Measurements from ENCODE around the gene ZNF728.
"Not testable (repeated sequence)": the region's sequence is repeated elsewhere in the genome, so short reads cannot be mapped to it uniquely, and the experiment has no call there.

Gene ZNF728

DNA sequence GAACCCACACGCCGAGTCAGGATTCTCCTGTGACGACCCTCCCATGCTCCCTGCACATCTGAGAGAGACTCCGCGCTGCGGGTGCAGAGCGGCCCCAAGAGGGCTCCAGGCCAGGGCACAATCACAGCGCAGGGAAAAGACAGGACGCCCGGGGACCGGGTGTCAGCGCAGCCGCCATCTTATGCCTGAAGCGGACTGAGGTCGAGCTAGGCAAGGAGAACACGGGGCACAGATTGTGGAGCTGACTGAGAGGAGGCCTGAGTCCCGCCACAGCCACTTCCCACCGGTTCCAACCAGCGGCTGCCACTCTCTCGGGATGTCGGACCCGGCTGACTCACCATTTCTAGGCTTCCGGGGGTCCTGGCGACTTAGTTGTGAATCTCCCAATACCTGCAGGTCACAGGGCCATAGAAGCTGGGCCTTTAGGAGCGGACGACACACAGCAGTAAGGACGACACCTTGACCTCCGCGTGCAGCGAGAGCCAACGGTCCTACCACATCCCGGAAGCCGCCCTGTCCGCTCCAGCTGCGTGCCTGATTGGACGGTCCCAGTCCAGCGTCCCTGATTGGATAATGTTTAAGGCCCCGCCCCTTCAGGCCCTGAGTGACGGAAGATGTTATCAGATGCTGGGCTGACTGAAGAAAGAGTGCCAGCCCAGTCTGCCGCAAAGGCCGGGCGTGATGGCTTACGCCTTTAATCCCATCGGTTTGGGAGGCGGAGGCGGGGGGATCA is at the start of gene ZNF728:
Gene ZNF728, minus strand, starts transcription at position 487 of the 733 bp plus-strand sequence. Its CDS starts 146 bp downstream, at position 341.
- Histone ChIP-seq H3K36me3 (ENCODE audit: control insufficient read depth in 1 of 2, insufficient read depth in 2 of 2, low read length in 2 of 2) (no peaks in the 10 kb centered on the region), H3K9me3 (ENCODE audit: control insufficient read depth in 1 of 2, low read length in 2 of 2) (peaks cover 10 to 19% of the 10 kb centered on the region in 2 donors), H3K27ac (ENCODE audit: low read depth, low read length) (no peak within 1 kb of the TSS), H3K4me3 (ENCODE audit: low read depth in 1 of 2, low read length in 2 of 2) (peak within 1 kb of the TSS; percentile 15 to 55), H3K27me3 (ENCODE audit: control insufficient read depth in 1 of 2, insufficient read depth in 2 of 2, low read length in 2 of 2) (no peaks in the 10 kb centered on the region), H3K4me1 (ENCODE audit: control insufficient read depth in 1 of 2, insufficient read depth in 2 of 2, low read length in 2 of 2) (no peaks in the 10 kb centered on the region), H3K9ac (ENCODE audit: low read depth in 1 of 2, low read length in 2 of 2) (no peak within 1 kb of the TSS)

DNA sequence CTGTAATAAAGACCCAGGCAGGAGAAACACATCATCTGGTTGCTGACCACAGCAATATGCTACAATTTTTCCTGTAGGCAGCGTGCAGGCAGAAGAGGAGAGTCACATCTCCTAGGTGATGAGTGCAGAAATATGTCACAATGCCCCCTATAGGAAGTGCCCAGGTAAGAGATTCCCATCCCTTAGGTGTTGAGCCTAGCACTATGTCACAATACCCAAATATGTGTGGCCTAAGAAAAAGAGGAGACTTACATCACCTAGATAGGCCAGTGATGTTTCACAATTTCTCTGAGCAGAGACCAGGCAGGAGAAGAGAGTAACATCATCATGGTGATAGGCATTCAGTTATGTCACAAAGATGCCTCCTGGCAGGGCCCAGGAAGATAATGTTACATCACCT is 49.4 kb upstream of the ZNF728 start:
- Histone ChIP-seq H3K27me3 (ENCODE audit: control insufficient read depth in 1 of 2, insufficient read depth in 2 of 2, low read length in 2 of 2) (no peaks in the 10 kb centered on the region), H3K4me1 (ENCODE audit: control insufficient read depth in 1 of 2, insufficient read depth in 2 of 2, low read length in 2 of 2) (no peaks in the 10 kb centered on the region), H3K9me3 (ENCODE audit: control insufficient read depth in 1 of 2, low read length in 2 of 2) (peaks cover 37 to 44% of the 10 kb centered on the region in 2 donors), H3K36me3 (ENCODE audit: control insufficient read depth in 1 of 2, insufficient read depth in 2 of 2, low read length in 2 of 2) (no peaks in the 10 kb centered on the region), H3K4me3 (ENCODE audit: low read depth in 1 of 2, low read length in 2 of 2) (no peak overlapping the region), H3K27ac (ENCODE audit: low read depth, low read length) (no peak overlapping the region), H3K9ac (ENCODE audit: low read depth in 1 of 2, low read length in 2 of 2) (no peak overlapping the region)

DNA sequence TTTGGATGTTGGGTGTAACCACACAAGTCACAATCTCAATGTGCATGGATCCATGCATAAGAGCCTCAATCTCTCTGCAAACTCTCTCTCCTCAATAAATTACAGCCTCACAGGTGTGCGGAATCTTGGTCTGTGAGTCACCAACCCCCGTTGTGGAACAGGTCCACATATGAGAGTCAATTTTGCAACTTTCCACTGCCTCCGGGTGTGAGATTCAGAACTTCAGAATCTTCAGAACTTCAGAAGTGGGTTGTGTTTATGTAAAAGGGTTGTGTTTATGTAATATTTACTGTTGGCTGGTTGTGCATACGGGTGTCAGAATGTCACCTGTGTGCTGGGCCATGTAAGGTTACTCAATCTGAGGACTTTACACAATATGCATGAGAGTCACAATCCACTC is 46.3 kb upstream of the ZNF728 start:
- peaks cover 34 to 37% of the 10 kb centered on the region in 2 donors for H3K9me3 ChIP-seq (ENCODE audit: control insufficient read depth in 1 of 2, low read length in 2 of 2)
- H3K27ac ChIP-seq (ENCODE audit: low read depth, low read length) = no peak overlapping the region

DNA sequence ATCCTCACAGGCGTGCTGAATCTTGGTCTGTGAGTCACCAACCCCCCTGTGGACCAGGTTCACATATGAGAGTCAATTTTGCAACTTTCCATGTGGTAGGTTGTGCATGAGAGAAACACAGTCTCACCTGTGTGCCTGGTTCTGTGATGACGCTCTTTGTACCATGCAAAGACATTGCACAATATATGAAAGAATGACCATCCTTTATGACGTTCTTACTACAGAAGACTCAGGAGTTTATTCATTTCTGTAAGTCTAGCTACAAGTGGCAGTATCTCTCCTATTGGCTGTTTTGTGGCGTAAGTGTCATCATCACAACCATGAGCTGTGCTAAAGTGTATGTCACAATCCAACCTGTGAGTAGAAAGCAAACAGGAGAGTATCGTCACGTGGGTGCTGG is 43.8 kb upstream of the ZNF728 start:
- Histone ChIP-seq H3K27me3 (ENCODE audit: control insufficient read depth in 1 of 2, insufficient read depth in 2 of 2, low read length in 2 of 2) (no peaks in the 10 kb centered on the region), H3K27ac (ENCODE audit: low read depth, low read length) (no peak overlapping the region), H3K9ac (ENCODE audit: low read depth in 1 of 2, low read length in 2 of 2) (no peak overlapping the region), H3K36me3 (ENCODE audit: control insufficient read depth in 1 of 2, insufficient read depth in 2 of 2, low read length in 2 of 2) (no peaks in the 10 kb centered on the region), H3K4me1 (ENCODE audit: control insufficient read depth in 1 of 2, insufficient read depth in 2 of 2, low read length in 2 of 2) (no peaks in the 10 kb centered on the region), H3K9me3 (ENCODE audit: control insufficient read depth in 1 of 2, low read length in 2 of 2) (peaks cover 30 to 35% of the 10 kb centered on the region in 2 donors), H3K4me3 (ENCODE audit: low read depth in 1 of 2, low read length in 2 of 2) (no peak overlapping the region)

More for the DNA sequence above, 46.3 kb upstream of the ZNF728 start:
- H3K4me1 ChIP-seq (ENCODE audit: control insufficient read depth in 1 of 2, insufficient read depth in 2 of 2, low read length in 2 of 2) = no peaks in the 10 kb centered on the region
- no peaks in the 10 kb centered on the region for H3K27me3 ChIP-seq (ENCODE audit: control insufficient read depth in 1 of 2, insufficient read depth in 2 of 2, low read length in 2 of 2)
- H3K4me3 ChIP-seq (ENCODE audit: low read depth in 1 of 2, low read length in 2 of 2) = no peak overlapping the region
- no peaks in the 10 kb centered on the region for H3K36me3 ChIP-seq (ENCODE audit: control insufficient read depth in 1 of 2, insufficient read depth in 2 of 2, low read length in 2 of 2)
- no peak overlapping the region for H3K9ac ChIP-seq (ENCODE audit: low read depth in 1 of 2, low read length in 2 of 2)

DNA sequence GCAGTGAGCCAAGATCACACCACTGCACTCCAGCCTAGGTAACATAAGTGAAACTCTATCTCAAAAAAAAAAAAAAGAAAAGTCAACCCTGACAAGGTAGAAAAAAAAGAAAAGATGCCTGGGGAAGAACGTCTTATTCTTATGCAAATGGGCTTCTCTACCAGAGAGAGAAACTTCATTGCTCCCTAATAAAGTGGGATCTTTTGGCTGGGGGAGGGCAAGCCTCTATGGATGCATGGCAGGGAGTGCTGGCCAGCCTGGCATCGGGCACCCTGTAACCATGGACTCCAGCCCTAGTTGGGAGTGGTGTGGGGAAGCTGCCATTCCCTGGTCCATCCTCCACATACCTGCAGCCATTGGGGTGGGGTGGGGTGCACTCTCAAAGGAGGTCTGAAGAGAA is 30.7 kb upstream of the ZNF728 start:
- no peaks in the 10 kb centered on the region for H3K27me3 ChIP-seq (ENCODE audit: control insufficient read depth in 1 of 2, insufficient read depth in 2 of 2, low read length in 2 of 2)
- H3K4me3 ChIP-seq (ENCODE audit: low read depth in 1 of 2, low read length in 2 of 2) = no peak overlapping the region
- H3K9ac ChIP-seq (ENCODE audit: low read depth in 1 of 2, low read length in 2 of 2) = no peak overlapping the region
- no peaks in the 10 kb centered on the region for H3K36me3 ChIP-seq (ENCODE audit: control insufficient read depth in 1 of 2, insufficient read depth in 2 of 2, low read length in 2 of 2)
- H3K4me1 ChIP-seq (ENCODE audit: control insufficient read depth in 1 of 2, insufficient read depth in 2 of 2, low read length in 2 of 2) = no peaks in the 10 kb centered on the region
- no peak overlapping the region for H3K27ac ChIP-seq (ENCODE audit: low read depth, low read length)
- peaks cover 11 to 19% of the 10 kb centered on the region in 2 donors for H3K9me3 ChIP-seq (ENCODE audit: control insufficient read depth in 1 of 2, low read length in 2 of 2)

DNA sequence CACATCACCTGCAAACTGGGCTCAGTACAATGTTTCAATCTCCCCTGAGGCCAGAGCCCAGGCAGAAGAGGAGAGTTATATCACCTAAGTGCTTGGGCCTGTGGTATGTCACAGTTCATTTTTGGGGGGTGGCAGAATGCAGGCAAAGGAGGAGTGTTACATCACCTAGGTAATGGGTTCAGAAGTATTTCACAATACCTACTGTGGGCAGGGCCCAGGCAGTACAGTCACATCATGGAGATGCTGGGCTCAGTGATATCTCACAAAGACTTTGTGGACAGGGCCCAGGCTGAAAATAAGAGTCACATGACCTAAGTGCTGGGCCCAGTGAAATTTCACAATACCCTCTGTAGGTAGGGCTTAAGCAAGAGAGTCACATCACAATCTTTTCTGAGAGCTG is 12.7 kb upstream of the ZNF728 start:
- Histone ChIP-seq H3K4me1 (ENCODE audit: control insufficient read depth in 1 of 2, insufficient read depth in 2 of 2, low read length in 2 of 2) (no peaks in the 10 kb centered on the region), H3K4me3 (ENCODE audit: low read depth in 1 of 2, low read length in 2 of 2) (no peak overlapping the region), H3K9me3 (ENCODE audit: control insufficient read depth in 1 of 2, low read length in 2 of 2) (peaks cover 21 to 52% of the 10 kb centered on the region in 2 donors), H3K27ac (ENCODE audit: low read depth, low read length) (no peak overlapping the region), H3K36me3 (ENCODE audit: control insufficient read depth in 1 of 2, insufficient read depth in 2 of 2, low read length in 2 of 2) (no peaks in the 10 kb centered on the region), H3K27me3 (ENCODE audit: control insufficient read depth in 1 of 2, insufficient read depth in 2 of 2, low read length in 2 of 2) (no peaks in the 10 kb centered on the region), H3K9ac (ENCODE audit: low read depth in 1 of 2, low read length in 2 of 2) (no peak overlapping the region)

DNA sequence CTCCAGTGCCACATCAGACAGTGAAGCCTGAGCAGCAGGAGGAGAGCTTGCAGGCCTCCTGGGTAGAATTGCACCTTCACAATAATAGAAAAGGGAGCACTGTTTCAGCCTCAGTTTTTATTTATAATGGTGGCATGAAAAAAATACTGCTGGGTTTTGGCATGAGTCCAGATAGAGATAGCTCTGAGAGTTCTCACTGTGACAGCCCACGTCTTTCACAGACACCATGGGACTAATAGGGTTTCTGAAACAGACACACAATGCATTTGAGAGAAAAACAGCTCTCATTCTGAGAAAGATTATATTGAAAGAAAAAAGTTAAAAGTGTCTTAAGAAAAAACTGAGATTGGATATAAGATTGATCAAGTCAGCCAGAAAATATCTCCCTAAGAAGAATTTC is 8.0 kb downstream of the ZNF728 start:
- peaks cover 9 to 23% of the 10 kb centered on the region in 2 donors for H3K9me3 ChIP-seq (ENCODE audit: control insufficient read depth in 1 of 2, low read length in 2 of 2)
- H3K9ac ChIP-seq (ENCODE audit: low read depth in 1 of 2, low read length in 2 of 2); H3K4me1 ChIP-seq (ENCODE audit: control insufficient read depth in 1 of 2, insufficient read depth in 2 of 2, low read length in 2 of 2); H3K4me3 ChIP-seq (ENCODE audit: low read depth in 1 of 2, low read length in 2 of 2); H3K27ac ChIP-seq (ENCODE audit: low read depth, low read length); H3K27me3 ChIP-seq (ENCODE audit: control insufficient read depth in 1 of 2, insufficient read depth in 2 of 2, low read length in 2 of 2); H3K36me3 ChIP-seq (ENCODE audit: control insufficient read depth in 1 of 2, insufficient read depth in 2 of 2, low read length in 2 of 2): not testable (repeated sequence)

DNA sequence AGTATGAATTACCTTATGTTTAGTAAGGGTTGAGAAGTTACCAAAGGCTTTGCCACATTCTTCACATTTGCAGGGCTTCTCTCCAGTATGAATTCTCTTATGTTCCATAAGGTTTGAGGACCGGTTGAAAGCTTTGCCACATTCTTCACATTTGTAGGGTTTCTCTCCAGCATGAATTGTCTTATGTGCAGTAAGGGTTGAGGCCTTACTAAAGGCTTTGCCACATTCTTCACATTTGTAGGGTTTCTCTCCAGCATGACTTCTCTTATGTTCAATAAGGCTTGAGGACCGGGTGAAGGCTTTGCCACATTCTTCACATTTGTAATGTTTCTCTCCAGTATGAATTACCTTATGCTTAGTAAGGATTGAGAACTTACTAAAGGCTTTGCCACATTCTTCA is 26.7 kb downstream of the ZNF728 start:
- Histone ChIP-seq H3K9ac (ENCODE audit: low read depth in 1 of 2, low read length in 2 of 2) (no peak overlapping the region), H3K4me1 (ENCODE audit: control insufficient read depth in 1 of 2, insufficient read depth in 2 of 2, low read length in 2 of 2) (no peaks in the 10 kb centered on the region), H3K4me3 (ENCODE audit: low read depth in 1 of 2, low read length in 2 of 2) (no peak overlapping the region), H3K9me3 (ENCODE audit: control insufficient read depth in 1 of 2, low read length in 2 of 2) (peaks cover 42 to 56% of the 10 kb centered on the region in 2 donors), H3K27me3 (ENCODE audit: control insufficient read depth in 1 of 2, insufficient read depth in 2 of 2, low read length in 2 of 2) (no peaks in the 10 kb centered on the region), H3K27ac (ENCODE audit: low read depth, low read length) (no peak overlapping the region), H3K36me3 (ENCODE audit: control insufficient read depth in 1 of 2, insufficient read depth in 2 of 2, low read length in 2 of 2) (no peaks in the 10 kb centered on the region)

DNA sequence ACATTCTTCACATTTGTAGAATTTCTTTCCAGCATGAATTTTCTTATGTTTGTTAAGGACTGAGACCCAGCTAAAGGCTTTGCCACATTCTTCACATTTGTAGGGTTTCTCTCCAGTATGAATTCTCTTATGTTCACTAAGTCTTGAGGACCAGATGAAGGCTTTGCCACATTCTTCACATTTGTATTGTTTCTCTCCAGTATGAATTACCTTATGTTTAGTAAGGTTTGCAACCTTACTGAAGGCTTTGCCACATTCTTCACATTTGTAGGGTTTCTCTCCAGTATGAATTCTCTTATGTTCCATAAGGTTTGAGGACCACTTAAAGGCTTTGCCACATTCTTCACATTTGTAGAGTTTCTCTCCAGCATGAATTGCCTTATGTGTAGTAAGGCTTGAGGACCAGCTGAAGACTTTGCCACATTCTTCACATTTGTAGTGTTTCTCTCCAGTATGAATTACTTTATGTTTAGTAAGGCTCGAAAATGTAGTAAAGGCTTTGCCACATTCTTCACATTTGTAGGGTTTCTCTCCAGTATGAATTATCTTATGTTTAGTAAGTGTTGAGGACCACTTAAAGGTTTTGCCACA is 27.3 kb downstream of the ZNF728 start:
- H3K4me3 ChIP-seq (ENCODE audit: low read depth in 1 of 2, low read length in 2 of 2) = not testable (repeated sequence)

DNA sequence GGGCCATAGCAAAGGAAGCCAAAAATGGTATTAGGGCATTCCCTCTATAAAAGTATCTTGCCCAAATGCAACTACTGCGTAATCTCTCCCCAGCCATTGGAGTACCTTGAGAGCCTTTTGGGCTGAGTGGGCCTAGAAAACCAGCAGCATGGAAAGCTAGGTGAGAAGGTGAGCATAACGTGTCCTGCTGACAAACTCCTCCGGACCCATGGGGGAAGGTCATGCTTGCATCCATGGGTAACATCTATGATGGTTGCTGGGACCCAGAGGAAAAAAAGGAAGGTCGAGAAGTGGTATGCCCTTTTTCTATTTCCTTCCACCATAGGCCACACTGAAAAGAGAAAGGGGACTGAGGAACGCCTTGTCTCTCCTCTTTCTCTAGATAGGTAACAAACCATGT is 57.4 kb downstream of the ZNF728 start:
- Histone ChIP-seq H3K36me3 (ENCODE audit: control insufficient read depth in 1 of 2, insufficient read depth in 2 of 2, low read length in 2 of 2) (no peaks in the 10 kb centered on the region), H3K27ac (ENCODE audit: low read depth, low read length) (no peak overlapping the region), H3K9ac (ENCODE audit: low read depth in 1 of 2, low read length in 2 of 2) (no peak overlapping the region), H3K27me3 (ENCODE audit: control insufficient read depth in 1 of 2, insufficient read depth in 2 of 2, low read length in 2 of 2) (no peaks in the 10 kb centered on the region), H3K4me1 (ENCODE audit: control insufficient read depth in 1 of 2, insufficient read depth in 2 of 2, low read length in 2 of 2) (no peaks in the 10 kb centered on the region), H3K4me3 (ENCODE audit: low read depth in 1 of 2, low read length in 2 of 2) (no peak overlapping the region), H3K9me3 (ENCODE audit: control insufficient read depth in 1 of 2, low read length in 2 of 2) (peaks cover 40 to 43% of the 10 kb centered on the region in 2 donors)

More for the DNA sequence above, 27.3 kb downstream of the ZNF728 start:
- not testable (repeated sequence) for H3K9ac ChIP-seq (ENCODE audit: low read depth in 1 of 2, low read length in 2 of 2); H3K27me3 ChIP-seq (ENCODE audit: control insufficient read depth in 1 of 2, insufficient read depth in 2 of 2, low read length in 2 of 2); H3K36me3 ChIP-seq (ENCODE audit: control insufficient read depth in 1 of 2, insufficient read depth in 2 of 2, low read length in 2 of 2); H3K4me1 ChIP-seq (ENCODE audit: control insufficient read depth in 1 of 2, insufficient read depth in 2 of 2, low read length in 2 of 2); H3K27ac ChIP-seq (ENCODE audit: low read depth, low read length)
- peaks cover 42 to 54% of the 10 kb centered on the region in 2 donors for H3K9me3 ChIP-seq (ENCODE audit: control insufficient read depth in 1 of 2, low read length in 2 of 2)

All from duodenal mucosa (tissue), 2 donors.